T follicular helper cell (primary cell): ENCODE data around the gene SLC38A6.

Source experiments
- DNase-seq: peaks from one replicate; pipeline ENCODE4 v3.0.0-alpha.2; 2020; ENCODE audit warnings: low read depth
- total RNA-seq, 2 experiments: gene quantifications; one replicate each; lab custom pipeline; 2026; lab: John Stamatoyannopoulos, UW

SLC38A6 gene
- total RNA-seq: 3.3 to 8.2 reads per million in 2 experiments

DNA sequence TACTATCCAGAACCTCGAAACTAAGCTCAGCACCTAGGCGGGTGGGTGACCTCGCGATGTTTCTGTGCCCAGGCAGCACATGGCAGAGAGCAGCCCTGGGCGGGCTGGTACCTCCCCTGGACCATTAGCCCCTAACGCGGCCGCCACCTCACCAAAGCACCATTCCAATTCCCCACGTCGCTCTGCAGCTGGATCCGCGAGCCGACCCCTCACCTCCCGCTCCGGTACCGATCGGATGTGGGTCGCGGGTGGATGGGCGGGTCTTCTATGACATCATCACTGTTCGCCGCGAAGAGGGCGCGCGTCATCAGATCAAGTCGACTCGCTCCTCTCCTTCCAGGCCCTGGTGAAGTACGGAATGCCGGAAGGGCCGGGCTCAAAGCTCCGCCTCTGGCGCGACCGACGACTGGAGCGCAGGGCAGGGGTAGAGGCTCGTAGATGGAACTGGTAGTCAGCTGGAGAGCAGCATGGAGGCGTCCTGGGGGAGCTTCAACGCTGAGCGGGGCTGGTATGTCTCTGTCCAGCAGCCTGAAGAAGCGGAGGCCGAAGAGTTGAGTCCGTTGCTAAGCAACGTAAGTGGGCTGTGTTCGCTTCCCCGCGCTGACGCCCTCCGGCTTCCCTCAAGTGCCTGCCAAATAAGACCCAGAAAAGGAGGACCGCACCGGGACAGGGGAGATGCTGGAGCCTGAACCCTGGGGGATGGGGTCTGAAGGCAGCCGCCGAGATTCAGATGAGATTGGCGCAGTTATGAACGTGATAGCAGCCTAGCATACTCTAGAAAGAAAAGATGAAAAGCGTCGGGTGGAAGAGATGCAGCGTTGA, at the start of gene SLC38A6, which contains the start of gene TRMT5:
TSS of gene SLC38A6 (plus strand) at position 435 of the 822 bp plus-strand sequence. CDS start at position 468, 33 bp downstream.
TSS of gene TRMT5 (minus strand) at position 269 of the 822 bp plus-strand sequence. CDS start at position 163, 106 bp downstream.
- DNase-seq: peak; percentile 85

DNA sequence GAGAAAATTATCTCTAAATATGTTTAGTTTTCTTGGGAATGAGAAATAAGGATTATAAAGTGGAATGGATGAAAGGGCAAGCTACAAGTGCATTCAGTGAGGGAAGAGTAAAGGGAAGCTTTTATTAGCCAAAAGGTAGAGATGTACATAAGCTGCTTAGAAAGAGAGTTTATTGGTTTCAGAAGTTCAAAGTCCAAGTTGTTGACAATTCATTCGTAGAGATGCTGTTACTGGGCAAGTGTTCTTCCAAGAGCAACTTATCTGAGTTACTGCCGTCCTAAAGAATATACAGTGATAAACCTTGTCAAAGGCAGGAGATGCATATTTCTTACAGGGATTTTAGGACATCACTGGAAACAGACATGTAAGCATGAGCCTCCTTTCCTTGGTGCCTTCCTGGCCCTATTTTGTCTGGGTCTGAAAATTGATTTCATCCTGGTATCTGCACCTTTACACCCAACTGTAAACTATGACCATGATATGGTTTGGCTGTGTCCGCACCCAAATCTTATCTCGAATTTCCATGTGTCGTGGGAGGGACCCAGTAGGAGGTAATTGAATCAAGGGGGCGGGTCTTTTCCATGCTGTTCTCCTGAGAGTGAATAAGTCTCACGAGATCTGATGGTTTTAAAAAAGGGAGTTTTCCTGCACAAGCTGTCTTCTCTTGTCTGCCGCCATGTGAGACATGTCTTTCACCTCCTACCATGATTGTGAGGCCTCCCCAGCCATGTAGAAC, 47.0 kb upstream of the SLC38A6 start:
- no peak for DNase-seq

DNA sequence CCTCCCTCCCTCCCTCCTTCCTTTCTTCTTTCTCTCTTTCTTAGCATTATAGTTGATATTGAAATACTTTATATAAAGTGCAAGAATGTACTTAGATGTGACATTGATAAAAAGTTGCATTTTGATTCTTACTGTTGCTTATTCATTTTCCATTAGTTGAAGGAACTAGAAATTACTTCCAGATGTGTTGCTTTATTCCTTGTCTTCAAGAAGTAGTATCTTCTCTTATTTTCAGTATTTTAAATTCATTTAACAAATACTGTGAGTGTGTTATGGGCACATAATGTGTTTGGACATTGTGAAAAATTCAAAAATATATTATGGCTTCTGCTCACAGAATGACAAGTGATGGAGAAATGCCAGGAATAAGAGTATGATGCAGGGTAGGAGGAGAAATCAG, 45.7 kb upstream of the SLC38A6 start:
- no peak for DNase-seq

DNA sequence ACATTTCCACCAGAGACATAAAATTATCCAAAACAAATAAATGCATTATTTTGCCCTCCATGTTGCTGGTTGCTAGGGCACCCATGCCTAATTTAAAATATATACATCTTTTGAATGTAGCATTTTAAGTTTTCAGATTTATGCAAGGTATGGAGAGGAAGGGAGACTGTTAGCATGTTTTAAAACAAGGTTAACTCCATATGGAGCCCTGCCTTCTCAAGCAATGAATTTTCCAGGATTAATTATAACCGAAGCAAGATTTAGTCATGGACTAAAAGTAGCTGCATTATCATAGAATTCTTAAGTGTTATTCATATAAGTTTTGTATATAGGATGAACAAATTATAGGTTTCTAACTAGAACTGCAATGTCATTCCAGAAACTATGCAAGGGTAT, 37.4 kb upstream of the SLC38A6 start:
- no peak for DNase-seq

DNA sequence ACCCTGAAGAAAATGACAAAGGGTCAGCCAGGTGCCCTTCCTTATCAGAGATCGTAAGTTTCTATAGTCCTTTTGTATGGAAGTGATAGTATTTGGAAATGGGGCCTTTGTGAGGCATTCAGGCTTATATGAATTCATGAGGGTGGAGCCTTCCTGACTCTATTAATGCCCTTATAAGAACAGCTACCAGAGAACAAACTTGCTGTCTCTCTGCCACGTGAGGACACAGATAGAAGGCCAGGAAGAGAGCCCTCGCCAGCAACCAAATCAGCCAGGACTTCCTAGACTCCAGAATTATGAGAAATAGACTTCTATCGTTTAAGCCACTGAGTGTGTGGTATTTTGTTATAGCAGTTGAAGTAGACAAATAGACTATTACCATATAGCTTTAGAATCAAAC, 36.8 kb upstream of the SLC38A6 start:
- DNase-seq: no peak

DNA sequence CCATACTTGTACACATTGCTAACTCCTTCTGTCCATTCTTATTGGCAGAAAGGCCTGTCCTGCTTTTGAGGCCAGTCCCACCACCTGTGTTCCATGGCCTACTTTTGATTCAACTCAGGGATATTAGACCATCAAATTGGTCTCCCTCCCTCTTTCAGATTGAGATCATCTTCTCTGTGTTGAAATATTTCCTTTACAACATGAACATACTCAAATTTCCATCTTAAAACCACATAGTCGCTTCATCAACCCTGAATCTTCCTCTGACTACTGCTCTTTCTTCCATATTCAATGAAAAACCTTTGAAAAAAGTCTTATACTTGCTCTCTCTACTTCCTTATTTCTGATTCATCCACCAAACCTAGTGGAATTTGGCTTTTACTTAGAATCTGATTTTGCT, 35.1 kb upstream of the SLC38A6 start:
- no peak for DNase-seq

DNA sequence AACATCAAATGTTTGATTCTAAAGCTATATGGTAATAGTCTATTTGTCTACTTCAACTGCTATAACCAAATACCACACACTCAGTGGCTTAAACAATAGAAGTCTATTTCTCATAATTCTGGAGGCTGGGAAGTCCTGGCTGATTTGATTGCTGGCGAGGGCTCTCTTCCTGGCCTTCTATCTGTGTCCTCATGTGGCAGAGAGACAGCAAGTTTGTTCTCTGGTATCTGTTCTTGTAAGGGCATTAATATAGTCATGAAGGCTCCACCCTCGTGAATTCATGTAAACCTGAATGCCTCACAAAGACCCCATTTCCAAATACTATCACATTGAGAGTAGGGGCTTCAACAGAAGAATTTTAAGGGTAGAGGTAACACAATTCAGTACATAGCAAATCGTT, 34.3 kb upstream of the SLC38A6 start:
- DNase-seq: no peak

DNA sequence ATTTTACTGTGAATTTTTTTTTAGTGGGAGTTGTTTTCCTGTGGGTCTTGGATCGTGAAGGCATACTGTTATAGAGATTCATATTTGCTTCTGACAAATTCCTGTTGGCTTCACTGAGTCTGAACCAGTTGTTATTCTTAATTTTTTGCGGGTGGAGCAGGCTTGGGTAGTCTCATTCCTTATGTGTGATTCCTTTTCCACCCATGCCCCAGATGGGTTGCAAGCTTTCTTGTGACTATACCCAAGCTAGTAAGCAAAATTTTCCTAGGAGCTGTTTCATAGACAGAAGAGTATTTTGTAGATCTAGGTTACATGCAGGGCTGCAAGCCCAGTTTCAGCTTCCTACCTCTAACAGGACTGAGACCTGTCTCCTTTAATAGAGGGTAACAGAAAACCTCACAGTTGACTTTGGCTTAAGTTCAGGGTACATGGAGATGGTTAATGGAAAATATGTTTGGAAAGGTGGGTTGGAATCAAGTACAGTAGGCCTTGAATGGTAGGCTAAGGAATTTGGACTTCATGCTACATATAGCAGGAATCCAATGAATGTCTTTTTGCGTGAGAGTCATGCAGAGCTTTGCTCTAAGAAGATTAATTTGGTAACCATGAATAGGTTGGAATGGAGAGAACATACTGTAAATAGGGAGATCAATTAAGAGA, 29.1 kb upstream of the SLC38A6 start:
- no peak for DNase-seq

DNA sequence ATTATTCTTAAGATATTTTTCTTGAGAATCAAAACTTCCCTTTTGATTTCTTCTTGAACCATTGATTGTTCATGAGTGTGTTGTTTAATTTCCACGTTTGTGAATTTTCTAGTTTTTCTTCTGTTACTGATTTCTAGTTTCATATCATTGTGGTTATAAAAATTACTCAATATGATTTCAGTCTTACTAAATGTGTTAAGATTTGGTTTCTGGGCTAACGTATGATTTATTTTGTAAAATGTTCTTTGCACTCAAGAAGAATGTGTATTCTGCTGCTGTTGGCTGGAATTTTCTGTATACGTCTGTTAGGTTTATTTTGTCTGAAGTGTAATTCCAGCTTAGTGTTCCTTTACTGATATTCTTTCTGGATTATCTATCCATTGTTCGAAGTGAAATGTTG, 24.8 kb upstream of the SLC38A6 start:
- no peak for DNase-seq

DNA sequence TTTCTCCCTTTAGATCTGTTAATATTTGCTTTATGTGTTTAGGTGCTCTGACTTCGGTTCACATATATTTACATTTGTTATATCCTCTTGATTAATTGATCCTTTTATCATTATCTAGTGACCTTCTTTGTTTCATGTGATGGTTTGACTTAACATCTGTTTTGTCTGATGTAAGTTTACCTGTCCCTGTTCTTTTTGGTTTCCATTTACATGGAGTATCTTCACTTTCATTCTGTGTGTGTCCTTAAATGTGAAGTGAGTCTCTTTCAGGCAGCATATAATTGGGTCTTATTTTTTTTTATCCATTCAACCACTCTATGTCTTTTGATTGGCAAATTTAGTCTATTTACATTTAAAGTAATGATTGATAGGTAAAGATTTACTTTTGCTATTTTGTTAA, 24.4 kb upstream of the SLC38A6 start:
- DNase-seq: no peak

DNA sequence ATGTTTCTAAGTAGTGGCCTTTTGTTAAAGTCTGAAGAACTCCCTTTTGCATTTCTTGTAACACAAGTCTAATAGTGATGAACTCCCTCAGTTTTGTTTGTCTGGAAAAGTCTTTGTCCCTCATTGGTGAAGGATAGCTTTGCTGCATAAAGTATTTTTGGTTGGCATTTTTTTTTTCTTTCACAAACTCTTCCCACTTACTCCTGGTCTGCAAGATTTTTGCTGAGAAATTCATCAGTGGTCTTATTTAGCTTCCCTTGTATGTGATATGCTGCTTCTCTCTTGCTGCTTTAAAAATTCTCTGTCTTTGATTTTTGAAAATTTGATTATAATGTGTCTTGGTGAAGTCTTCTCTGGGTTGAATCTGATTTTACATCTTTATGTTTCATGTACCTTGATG, 22.9 kb upstream of the SLC38A6 start:
- DNase-seq: no peak

DNA sequence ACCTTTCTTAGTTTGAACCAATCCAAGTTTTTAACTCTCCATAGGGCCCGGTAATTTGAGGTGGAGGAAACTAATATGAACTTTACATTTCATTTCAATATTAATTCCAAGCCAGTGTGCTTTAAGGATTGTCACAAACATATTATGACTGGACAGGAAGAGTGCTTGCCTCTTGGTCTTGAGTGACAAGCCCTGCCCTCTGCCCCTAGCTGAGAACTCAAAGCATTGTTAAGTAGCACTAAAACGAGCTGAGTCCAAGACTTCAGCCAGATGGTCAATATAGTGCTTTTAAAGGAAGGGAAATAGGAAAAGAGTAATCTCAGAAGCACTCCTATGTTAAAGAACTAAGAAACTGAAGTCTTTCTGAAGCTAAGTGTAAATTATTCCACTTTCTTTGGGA, 17.3 kb upstream of the SLC38A6 start:
- DNase-seq: no peak

DNA sequence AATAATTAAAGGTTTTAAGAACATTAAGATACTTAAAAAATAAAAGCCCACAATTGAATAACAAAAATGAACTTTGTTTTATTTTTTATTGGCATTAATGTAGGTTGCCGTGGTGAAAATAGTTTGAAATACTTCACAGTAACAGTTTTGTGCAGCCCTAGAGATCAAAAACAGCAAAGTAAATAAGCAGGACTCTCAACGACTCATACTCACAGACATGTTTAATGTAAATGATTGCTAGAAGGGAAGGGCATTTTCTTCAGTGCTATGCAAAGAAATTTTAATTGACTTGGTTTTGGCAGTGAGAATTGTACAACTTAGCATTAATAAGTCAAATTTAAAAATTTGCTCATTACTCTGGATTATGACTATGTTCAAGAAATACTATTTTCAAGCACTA, 16.1 kb upstream of the SLC38A6 start:
- DNase-seq: no peak

DNA sequence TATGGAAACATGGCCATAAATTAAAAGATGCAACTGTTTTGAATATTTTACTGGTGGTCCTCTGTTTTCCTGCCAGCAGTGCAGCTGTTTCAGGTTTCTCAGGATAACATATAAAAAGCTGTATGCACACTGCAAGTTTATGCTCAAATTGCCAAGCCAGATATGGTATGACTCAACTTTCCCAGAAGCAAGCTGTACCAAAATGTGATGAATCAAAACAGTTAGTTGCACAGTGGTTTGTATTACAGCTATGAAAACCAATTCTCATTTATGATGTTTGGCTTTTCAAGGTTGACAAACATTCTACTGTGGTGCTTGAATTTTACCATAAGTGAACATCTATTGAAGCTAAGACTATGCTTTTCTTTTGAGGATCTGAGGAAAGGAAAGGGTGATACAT, 15.6 kb upstream of the SLC38A6 start:
- no peak for DNase-seq

DNA sequence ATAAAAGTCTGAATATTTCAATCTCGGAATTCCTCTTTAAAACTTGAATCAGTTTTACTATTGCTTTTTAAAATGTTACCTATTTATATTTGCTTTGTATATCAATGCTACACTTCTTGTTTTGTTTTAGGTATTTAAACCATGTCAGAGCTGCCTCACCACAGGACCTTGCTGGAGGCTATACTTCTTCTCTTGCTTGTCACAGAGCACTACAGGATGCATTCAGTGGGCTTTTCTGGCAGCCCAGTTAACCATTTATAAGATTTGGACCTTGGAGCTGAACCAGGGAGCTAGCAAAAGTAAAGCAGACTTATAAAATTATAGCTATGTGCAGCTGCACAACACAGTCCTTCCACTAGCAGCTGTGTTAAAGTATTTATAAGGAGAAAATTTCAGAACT, 12.9 kb upstream of the SLC38A6 start:
- DNase-seq: no peak

DNA sequence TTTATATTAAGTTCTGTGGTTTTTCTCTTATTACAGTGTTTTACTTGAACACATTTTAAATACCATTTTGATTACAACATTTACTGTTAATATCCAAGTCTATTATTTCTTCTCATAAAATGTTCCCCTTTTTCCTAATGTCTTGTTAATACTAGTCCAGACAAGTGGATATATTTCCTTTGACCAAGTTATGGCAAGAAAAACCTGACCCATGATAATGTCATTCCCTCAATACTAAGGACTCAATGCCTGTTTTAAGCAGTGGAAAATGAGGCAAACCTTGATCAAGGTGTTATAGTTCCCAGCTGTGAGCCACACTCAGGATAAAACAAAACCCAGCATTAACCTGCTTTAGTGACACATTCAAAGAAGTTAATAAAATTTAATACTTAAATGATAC, 12.4 kb upstream of the SLC38A6 start:
- no peak for DNase-seq

DNA sequence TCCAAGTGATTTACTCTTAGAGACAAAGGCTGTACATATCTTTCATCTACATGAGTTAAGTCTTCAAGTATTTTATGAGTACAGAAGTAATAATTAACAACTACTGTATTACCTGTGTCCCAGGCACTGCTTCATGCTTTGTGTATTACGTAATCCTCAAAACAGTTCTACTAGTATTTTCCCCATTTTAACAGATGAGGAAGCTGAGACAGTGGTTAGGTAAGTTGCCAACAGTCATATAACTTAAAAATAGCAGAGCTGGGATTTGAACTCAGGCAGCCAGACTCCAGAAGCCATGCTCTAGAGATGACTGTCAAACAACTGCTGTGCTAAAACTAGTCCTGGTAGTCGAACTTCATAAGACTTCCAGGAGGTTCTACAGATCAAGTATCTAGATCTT, 10.9 kb upstream of the SLC38A6 start:
- no peak for DNase-seq

DNA sequence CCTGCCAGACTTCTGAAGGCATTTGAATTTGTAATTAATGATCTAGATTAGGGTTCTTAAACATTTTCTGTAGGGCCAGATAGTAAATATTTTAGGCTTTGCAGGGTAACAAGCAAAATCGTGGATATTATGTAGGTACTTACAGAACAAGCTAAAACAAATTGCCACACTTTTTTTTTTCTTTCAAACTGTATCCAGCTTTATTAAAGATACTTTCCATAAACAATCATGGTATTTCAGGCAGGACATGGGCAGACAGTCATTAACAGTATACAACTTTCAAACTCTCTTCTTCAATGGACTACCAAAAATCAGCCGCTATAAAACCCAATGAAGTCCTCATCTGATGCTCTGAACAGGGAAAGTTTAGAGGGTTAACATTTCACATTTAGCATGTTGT, 9.8 kb upstream of the SLC38A6 start:
- no peak for DNase-seq

DNA sequence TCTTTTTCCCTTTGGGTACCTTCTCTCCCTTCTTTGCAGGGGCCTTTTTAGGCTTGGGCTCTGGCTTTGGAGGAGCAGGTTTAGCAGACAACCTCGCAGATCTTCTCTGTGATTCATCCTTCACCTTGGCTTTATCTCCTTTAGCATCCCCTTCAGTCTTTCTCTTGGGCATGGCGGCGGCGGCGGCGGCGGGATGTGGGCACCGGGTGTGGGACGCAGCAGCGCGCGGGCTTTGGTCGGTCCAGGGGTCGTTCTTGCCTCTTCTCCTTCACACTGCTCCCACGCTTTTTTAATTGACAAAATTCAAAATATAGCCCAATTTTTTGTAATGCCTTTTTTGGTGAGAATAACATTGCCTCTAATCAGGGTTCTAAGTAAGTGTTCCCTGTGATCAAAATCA, 8.8 kb upstream of the SLC38A6 start:
- no peak for DNase-seq

DNA sequence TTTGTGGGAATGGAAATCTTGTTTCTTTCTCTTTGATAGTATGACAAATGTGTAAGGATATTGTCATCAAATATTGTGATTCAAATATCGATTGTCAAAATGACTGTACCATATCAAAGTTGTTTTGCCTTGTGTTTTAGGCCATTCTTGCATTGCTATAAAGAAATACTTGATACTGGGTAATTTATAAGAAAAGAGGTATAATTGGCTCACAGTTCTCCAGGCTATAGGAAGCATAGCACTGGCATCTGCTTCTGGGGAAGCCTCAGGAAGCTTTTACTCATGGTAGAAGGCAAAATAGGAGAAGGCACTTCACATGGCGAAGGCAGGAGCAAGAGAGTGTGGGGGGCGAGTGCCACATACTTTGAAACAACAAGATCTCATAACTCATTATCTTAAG, 8.0 kb upstream of the SLC38A6 start:
- DNase-seq: no peak

DNA sequence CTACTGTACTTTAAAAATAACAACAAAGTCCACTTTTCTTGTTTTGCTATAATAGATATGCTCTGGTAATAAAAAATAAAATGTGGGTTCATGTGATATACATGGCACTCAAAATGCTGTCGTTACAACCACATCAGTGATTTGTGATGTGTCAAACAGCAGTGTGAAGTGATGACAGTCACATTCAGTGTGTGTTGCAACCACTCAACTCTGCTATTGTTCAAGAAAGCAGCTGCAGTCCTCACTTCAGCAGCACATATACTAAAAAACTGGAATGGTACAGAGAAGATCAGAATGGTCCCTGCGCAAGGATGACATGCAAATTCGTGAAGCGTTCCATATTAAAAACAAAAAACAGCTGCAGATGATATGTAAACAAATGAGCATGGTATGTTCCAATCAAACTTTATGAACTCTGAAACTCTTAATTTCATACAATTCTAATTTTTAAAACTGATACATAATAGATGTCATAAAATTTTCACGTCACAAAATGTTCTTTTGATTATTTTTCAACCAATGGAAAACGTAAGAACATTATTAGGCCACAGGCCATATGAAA, 6.9 kb upstream of the SLC38A6 start:
- DNase-seq: no peak

DNA sequence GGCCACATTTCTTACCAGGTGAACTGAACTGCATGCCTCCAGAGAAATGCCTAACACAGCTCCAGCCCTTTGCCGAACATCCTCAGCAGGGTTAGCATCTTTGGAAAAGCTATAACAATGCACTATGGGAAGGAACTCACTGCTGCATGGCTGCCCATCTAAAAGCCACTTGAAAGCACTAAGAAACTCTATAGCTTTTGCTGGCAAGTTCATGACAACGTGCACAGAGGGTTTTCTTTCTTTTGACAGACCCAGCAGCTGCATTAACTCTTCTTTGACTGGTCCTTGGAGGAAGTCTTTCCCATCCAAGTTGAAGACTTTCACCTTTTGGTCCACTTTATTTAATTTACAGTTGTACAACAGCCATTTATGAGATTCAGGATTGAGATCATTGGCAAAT, 5.5 kb upstream of the SLC38A6 start:
- DNase-seq: no peak
